Hematopoietic multipotent progenitor cell (in vitro differentiated cells): ENCODE measurements around the gene PAX8. TPM values are rescaled to one million over a fixed set of nuclear protein-coding genes. Genes with fewer than 3 reads are reported as not detected.

ENCODE experiments used
- DNase-seq, 3 donors: peaks; one replicate each; pipeline ENCODE4 v3.0.0-alpha.2; 2011 to 2015; ENCODE audit warnings: low read depth in 2 of 3, low spot score in 2 of 3
- total RNA-seq: library from RNA; depleted of rRNA; stranded (reverse); fragments of >200 nt; gene quantifications from one replicate; pipeline ENCODE4 v1.2.3, GENCODE V29; 2012

The PAX8 gene
- total RNA-seq, 1 donor = 1.3 TPM

DNA sequence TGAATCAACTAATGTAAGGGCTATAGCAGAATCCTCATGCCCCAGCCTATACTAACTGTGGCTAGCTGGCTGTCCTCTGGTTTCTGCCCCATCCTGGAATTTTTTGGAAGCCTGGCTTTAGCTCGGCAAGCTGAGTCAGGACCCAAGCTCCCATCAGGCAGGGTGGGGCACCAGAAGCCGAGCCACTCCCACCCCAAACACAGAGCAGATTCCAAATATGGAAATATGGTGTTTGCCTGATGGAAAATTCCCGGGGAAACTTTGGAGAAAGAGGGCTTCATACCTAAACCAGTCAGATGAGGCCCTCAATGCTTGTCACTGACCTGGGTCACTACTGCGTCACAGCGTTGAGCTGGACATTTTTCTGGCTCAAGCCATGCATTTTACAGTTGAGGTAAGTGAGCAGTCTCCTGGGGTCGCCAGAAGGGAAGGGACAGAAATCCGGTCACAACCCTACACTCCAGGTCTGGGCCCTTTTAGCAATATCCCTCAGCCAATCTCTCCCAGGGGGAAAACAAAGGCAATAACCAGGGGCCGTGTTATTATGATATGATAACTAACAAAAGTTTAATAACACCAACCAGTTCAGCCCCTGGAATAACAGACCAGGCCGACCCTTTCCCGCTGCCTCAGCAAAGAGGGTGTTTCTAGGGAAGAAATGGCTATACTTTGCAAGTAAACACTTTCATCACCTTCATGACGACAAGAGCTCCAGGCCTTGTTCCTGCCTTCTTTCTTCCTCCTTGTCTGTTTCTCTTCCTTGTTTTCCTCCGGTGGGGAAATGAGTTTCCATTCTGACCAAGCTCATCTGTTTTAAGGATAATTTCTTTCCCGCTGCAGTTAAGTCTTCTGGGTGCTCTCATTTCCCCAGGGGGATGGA lies 67.3 kb downstream of the PAX8 start:
- DNase-seq = no peak

DNA sequence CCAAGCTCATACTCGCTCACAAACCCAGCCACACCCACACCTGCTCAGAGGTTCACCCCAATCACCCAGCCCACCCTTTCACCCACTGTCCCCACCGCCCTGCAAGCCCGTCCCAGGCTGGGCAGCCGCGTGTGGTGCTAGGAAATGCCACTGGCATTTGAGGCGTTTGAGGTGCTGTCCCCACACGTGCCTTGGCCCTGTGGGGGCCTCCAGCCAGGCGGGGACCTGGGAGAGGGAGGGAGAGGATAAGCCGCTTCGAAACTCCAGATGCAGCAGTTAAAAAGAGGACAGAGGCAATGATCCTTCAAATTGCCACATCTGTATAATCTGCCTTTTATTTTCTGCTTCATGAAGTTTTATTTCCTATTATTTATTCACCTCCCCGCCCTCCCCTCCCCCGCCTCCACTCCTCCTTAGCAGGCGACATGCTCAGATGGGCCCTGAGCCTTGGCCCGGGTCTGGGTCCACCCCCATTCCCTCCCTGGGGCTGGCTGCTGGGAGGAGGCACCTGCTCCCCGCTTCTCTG lies 69.0 kb downstream of the PAX8 start:
- no peak for DNase-seq

DNA sequence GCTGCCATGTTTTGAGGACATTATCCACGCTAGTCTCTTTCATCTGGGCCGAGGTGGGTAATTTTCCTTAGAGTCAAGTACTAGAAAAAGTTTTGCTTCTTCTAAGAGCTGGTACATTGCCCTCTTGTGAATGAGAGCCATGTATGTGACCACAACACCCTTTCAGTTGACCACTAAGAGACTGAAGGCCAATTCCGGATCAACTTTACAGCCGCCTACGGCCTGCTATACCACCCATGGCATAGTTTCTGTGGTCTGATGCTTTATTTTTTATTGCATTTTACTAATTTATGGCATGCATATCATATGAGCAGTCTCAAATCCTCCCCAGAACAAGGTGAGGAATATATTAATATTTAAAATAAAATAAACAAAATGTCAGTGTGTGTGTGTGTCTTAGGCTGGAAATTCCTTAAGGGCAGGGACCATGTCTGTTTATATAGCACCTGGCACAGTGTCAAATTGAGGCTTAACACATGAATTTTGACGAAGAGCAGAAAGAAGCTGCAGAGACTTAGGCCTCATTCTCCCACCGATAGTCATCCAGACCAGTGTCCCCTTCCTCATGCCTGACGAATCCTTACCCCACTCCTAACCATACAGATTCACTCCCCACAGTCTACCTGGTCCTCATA lies 69.6 kb downstream of the PAX8 start:
- DNase-seq = no peak

DNA sequence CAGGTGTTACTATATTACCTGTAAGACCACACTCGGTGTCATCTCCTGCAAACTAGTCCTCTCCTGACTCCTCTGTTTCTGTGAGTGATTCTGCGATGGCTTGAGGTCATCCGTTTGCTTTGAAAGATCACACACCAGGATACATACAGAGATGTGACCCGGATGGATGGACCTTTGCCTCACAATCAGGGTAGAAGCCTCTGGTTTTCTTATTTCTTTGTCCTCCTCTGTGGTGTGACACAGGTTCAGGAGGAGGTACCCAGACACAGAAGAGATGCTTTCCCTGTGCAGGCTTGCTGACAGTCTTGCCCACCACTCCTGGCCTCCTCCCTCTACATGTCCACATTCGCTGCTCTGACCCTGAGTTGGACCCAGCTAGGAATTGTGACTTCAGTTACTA lies 70.3 kb downstream of the PAX8 start:
- no peak for DNase-seq

DNA sequence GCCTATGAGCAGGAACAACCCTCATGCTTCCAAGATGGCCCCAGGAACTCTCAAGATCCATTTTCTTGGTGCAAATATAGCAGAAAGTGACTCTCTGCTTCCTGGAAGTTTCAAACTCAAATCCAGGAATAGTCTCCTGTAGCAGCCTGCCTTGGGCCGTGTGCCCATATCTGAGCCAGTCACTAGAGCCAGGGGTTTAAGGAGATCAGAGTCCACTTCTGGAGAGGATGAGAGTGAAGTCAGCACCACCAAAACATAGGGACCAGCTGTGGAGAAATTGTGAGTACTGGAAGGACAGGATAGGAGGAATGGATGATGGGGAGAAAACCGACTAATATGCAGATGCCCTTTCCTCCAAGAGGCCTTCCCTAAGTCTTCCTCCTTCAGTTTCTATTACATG lies 71.7 kb downstream of the PAX8 start:
- DNase-seq = no peak

DNA sequence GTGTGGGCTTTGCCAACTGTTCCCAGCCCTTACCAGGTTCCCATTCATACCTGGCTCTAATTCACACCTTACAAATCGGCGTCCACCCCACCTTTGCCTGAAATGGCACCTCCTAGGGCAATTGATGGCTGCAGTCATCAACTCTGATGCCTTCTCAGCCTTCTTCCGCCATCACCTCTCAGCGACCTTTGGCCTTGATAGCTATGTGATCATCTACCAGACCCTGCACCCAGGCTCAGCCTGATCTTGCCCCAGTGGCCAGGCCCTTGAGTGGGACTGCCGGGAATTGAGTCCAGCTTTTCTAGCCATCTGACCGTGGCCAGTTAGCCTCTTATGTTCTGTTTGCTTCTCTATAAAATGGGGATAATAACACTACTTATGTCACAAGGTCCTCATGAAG lies 72.5 kb downstream of the PAX8 start:
- DNase-seq = no peak

DNA sequence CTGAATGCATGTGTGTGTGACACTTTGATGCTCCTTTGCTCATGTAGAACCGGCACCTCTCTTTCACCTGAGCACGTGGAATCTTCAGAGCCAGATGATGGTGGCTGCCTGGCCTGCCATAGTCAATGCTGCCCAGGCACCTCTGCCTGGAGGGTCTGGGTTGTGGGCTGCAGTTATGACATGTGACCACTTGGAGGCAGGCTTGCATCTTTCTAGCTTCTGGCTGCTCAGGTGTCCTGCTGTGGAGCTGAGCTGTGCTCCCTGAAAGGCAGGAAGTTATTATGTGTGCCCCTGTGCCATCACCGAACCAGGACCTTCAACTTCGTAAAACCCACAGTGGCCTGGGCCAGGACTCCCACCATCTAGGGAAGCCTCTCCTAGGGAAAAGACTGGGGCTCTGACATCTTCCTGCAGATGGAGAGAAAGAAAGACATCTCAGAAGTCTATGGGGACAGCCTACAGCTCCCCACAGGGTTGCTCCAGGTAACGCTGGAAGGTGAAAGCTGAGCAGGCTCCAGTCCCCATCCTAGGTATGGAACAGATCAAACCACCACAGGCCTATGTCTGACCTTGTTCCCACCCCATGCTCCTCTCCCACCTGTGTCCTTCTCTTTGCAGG lies 74.7 kb downstream of the PAX8 start:
- peak; percentile 46 to 83 (median 70) for DNase-seq

DNA sequence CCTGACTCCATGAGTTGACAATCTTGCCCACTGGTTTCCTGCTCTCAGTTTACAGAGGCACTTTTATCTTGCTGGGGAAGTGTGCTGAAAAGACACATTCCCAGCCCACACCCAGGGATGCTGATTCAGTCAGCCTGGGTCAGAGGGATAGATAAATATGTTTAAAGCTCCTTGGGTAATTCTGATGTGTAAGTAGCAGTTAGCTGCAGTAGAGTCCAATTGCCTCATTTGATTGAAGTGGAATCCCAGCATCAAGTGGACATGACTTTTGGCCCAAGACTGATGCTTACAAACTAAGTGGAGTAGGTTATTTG lies 75.5 kb downstream of the PAX8 start:
- no peak for DNase-seq

DNA sequence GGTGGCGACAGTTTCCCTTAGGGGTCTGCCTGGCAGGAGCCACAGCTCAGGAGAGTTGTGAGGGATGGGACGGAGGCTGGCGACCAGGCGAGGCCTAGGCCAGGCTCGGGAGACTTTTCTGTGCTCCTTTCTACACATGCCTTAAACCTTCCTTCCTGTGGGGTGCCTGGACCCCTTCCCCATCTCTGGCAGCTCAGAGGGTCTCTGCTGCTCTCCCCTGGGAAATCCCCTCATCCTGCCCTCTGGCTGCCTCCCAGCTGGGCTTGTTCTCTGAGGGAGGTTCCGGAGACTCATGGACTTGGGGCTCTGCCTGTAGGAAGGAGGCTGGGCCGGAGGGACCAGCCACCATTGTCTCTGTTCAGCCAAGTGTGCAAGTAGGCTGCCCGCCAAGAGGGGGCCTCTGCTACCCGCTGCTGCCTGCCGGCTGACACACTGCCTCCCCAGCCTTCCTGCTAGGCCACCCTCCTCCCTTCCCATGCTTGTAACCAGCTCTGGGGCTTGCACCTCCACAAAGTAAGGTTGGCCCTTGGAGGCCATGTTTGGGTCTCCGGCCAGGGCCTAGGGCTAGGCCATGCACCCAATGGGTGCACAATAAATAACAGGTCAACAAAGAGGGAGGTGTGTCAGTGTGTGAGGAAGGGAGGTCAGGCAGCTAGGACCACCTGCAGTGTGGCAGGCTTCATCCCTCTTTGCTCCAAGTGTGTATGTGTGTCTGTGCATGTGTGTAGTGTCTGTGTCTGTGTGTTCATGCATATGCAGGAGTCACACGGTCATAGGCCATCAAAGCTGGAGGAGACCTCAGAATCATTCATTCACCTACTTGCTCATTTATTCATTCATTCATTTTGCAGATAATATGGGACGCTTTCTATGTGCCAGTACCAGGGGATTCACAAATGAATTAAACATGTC lies 76.2 kb downstream of the PAX8 start:
- no peak for DNase-seq

DNA sequence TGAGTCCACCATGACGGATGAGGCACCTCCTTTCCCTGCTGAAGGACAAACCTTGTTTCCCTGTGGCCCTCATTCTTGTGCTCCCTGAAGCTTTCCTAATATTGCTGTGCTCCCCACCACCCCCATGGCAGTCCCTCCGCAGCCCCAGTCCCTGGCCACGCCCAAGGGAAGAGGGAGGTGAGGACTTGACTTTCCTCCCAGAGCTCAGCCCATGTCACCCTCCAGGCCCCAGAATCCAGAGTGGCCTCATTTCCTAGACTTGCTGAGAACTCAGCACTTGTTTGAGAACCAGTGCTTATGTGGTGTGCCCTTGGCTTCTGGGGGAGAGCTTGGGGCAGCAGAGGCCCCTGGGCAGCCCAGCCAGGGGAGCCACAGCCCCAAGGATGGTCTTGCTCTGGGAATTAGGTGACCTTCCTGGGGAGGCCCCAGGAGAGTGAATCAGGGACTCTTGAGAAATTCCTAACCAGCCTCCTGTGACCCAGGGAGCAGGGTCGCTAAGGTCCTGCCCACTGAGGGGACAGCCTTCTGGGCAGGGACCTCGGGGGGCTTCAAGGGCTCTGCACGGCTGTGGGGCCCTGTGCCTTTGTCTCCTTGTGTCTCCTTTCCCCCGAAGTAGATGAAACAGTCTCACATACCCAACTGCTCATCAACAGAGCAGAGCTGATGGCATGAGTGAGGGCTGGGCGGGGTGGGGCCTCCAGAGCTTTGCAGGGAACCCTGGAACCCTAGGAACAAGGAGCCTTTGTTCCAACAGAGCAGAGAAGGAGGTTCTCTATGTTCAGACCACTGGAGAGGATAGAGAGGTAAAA lies 77.0 kb downstream of the PAX8 start:
- no peak for DNase-seq

DNA sequence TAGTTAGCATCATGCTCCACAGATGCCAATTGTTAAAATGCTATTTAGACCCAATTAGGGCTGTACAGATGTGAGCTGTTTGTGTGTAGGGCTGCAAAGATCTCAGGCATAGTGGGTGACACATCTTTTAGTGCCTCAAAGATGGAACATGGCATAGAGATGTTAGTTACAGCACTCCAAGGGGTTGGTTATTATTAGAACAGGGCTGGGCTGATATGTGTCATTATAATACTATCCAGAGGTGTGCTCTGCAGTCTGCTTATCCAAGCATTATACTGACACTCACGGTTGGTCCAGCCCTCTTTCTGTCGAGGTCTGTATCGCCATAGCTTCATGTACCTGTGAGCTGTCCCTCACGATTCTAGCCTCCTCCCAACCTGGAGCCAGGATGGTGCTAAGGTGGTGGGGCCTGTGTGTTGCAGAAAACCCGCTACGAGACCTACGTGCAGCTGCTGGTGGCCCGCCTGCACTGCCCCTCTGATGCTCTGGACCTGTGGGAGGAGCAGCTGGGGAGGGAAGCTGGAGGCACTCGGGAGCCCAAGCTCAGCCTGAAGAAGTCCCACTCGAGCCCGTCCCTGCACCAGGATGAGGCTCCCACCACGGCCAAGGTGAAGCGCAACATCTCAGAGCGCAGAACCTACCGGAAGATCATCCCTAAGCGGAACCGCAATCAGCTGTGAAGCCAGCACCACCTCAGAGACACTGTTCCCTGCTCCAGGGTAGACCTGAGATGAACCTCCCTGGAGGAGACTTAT lies 77.8 kb downstream of the PAX8 start:
- DNase-seq = no peak

DNA sequence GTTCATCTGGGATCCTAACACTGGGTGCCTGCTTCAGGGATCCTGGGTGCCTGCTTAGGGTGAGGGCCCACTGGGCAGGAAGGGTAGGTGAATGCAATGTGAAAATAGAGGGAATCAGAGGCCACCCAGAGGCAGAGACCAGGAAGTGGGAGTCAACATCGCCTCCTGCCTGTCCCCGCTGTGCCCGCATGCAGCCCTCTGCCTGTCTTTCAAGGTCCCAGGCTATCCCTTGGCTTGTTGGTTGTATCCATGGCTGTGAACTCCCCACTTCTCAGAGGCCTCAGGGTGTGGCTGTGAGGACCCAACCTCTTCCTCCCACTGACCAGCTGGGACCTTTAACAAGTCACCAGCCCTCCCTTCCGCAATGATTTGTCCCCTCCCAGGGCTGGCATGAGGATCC lies 78.5 kb downstream of the PAX8 start:
- no peak for DNase-seq

DNA sequence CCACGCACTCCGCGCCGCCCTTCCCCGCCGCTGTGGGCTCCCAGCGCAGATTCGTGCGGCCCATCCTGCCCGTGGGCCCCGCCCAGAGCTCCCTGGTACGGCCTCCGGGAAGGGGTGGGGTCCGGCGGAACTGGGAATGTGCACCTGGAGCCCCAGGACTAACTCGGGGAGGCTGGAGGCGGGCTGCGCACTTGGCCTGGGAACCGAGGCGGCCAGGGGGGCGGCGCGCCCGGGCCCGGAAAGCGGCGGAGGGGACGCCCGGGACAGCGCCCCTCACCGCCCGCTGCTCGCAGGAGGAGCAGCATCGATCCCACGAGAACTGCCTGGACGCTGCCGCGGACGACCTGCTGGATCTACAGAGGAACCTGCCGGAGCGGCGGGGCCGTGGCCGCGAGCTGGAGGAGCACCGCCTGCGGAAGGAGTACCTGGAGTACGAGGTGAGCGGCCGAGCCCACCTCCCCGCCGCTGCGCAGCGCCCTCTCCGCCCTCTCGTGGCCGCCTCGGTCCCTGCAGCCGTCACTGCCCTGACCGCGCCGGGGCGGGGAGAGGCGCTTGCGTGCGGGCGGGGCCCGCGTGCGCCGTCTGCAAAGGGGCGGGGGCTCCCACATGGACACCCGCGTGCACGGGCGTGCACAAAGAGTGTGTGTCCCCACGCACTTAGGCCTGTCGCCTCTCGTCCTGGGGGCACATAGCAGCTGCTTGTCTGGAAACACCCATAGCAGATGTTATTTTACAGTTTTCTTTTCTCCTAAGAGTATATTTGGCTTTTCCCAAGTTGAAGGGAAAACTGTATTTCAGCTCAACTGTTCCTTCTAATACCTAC lies 79.7 kb downstream of the PAX8 start:
- peak in 2 of 3 donors; percentile 71 to 75 for DNase-seq

DNA sequence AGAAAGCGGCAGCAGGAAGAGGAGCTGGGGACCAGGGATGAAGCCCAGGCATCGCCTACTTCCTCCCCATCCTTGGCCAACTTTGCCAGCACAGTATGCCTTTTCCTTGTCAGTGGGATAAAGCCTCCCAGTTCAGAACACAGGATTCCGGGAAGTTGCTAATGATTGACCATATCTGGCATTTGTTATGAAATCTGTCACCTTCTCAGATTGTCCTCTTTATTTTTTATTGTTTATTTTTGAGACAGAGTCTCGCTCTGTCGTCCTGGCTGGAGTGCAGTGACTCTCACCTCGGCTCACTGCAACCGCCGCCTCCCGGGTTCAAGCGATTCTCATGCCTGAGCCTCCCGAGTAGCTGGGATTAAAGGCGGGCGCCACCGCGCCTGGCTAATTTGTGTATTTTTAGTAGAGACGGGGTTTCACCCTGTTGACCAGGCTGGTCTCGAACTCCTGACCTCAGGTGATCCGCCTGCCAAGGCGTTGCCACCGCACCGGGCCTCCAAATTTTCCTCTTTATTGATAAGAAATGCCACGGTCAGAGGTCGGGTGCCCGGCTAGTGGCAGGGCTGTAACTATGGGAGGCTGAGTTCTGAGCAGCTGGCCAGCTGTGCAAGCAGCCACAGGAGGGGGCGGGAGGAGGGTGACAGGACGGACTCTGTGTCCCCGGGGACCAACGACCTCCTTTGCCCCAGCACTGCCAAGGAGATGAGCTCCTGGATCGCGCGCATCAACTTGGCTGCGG lies 80.5 kb downstream of the PAX8 start:
- peak in 1 of 3 donors; percentile 11 for DNase-seq

DNA sequence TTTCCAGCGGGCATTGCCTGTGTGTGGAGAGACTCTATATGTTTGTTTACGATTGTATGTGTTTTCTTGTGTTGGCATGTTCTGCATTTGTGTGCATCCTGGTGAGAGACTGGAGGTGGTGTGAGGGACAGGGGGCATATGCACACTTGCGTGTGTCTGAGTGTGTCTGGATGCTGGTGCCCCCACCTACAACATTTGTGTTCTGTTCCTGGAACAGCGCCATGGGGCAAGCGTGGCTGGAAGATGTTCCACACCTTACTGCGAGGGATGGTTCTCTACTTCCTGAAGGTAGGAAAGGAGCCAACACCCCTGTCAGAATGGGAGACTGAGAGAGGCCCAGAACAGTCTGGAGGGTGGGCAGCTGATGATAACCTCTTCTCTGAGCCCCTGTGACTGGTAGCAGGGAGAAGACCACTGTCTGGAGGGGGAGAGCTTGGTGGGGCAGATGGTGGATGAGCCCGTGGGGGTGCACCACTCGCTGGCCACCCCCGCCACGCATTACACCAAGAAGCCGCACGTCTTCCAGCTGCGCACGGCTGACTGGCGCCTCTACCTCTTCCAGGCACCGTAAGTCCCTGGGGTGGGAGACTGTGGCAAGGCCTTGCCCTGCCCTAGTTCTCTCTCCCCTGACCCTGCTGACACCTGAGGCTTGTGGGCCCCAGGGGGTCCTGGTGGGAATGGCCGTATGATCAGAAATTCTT lies 81.2 kb downstream of the PAX8 start:
- no peak for DNase-seq

DNA sequence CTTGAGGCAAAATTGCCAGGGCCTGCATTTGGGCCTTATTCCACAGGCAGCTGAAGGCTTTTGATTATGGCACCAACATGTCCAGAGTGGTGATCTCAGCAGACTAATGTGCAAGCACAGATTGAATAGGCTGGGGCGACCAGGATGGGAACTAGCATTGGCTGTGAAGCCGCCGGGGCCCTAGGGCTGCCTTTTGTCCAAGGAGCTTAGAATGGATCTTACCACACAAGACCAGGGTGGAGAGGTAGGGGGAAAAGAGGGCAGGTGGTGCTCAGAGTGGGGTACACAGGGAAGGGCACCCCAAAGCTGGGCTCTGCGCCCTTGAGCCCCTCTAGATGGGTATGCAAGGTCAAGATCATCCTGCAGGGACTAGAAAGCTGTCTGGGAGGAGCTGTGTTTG lies 81.9 kb downstream of the PAX8 start:
- DNase-seq = no peak

DNA sequence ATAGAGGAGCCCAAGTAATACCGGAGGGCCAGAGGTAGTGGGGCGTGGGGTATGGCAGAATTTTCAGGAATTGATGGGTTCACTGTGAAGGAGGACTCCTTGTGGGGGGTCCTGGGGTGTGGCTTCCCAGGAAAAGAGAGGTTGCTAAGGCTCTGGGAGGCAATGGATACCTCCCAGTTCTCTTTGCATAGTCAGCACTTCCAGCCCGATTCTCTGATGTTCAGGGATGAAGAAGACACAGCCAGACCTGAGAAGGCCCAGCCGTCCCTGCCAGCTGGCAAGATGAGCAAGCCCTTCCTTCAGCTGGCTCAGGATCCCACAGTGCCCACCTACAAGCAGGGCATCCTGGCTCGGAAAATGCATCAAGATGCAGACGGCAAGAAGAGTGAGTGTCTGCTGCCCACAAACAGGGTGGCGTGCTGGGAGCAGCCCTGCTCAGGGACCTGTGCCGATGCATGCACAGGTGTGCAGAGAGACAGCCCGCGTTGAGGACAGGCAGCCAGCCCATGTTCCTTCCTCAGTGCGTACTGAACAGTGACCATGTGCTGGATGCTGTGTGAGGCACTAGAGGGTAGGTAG lies 82.7 kb downstream of the PAX8 start:
- DNase-seq = no peak
